ENCODE results near the gene CCDC188. TPM values are rescaled to one million over a fixed set of nuclear protein-coding genes. Genes with fewer than 3 reads are reported as not detected.

CCDC188 gene
- total and polyA plus RNA-seq, 9 of the 15 experiments (the other 6 are each of a cell fraction or from before 2014, with no cell fraction given): not detected

DNA sequence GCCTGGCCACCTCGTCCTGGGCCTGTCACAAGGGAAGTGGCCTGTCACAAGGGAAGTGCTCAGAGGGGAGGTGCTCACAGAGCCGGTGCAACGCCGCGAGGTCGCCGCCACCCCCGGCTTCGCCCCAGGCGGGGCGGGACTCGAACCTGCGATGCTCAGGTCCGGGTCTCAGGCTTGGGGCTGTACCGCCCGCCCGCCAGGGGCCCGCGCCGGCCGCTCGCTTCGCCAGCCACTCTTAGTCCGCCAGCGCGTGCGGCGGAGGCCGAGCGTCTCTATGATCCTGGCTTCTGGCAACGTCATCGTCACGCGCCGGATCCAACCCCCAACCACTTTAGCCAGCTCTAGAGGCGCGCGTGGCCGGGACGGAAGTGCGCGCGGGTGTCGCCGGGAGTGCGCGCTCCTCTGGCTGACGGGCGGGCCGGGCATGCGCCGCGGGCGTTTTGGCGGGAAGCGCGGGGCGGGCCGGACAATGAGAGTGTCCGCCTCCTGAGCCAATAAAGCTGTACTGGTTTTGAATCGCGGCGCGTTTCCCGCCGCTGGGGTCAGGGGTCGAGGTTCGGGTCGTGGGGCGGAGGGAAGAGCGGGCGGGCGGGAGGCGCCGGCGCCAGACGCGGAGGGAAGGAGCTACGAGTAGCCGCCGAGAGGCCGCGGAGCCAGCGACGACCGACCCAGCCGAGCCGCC is 33.8 kb downstream of the CCDC188 start, which contains the start of gene TRMT2A (continued):
- TF ChIP-seq JUN (IDR thresholded peaks at IDR 0.05; ENCODE audit: borderline replicate concordance, low read depth, low read length) (peak; percentile 98), JUN (CRISPR knock-in tag; IDR thresholded peaks at IDR 0.05; ENCODE audit: borderline replicate concordance) (no peak), ZNF134 (CRISPR knock-in tag; conservative IDR thresholded peaks at IDR 0.05) (peak; percentile 47; the same call in 1 of the 2 replicates), SETDB1 (IDR thresholded peaks at IDR 0.05; ENCODE audit: low read length) (peak; percentile 100), SRSF1 (IDR thresholded peaks at IDR 0.05; ENCODE audit: low read depth, low read length) (no peak), FUS (optimal IDR thresholded peaks at IDR 0.05; ENCODE audit: low read depth, low read length) (no peak), CREB1 (IDR thresholded peaks at IDR 0.05) (peak; percentile 99), CREB1 (CRISPR knock-in tag; IDR thresholded peaks at IDR 0.05) (no peak), RFX1 (IDR thresholded peaks at IDR 0.05) (no peak), RB1 (IDR thresholded peaks at IDR 0.05; ENCODE audit: low read depth) (no peak), RBM14 (IDR thresholded peaks at IDR 0.05; ENCODE audit: borderline replicate concordance, insufficient read depth, low read depth, low read length) (no peak), FIP1L1 (IDR thresholded peaks at IDR 0.05; ENCODE audit: low read depth, low read length, poor library complexity, severe bottlenecking) (no peak)
- TF ChIP-seq, protein P1, sequence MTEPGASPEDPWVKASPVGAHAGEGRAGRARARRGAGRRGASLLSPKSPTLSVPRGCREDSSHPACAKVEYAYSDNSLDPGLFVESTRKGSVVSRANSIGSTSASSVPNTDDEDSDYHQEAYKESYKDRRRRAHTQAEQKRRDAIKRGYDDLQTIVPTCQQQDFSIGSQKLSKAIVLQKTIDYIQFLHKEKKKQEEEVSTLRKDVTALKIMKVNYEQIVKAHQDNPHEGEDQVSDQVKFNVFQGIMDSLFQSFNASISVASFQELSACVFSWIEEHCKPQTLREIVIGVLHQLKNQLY (CRISPR knock-in tag; conservative IDR thresholded peaks at IDR 0.05): peak in 1 of 2 experiments; percentile 95; a peak in 2 of 4 replicates
- TF ChIP-seq, protein P2, sequence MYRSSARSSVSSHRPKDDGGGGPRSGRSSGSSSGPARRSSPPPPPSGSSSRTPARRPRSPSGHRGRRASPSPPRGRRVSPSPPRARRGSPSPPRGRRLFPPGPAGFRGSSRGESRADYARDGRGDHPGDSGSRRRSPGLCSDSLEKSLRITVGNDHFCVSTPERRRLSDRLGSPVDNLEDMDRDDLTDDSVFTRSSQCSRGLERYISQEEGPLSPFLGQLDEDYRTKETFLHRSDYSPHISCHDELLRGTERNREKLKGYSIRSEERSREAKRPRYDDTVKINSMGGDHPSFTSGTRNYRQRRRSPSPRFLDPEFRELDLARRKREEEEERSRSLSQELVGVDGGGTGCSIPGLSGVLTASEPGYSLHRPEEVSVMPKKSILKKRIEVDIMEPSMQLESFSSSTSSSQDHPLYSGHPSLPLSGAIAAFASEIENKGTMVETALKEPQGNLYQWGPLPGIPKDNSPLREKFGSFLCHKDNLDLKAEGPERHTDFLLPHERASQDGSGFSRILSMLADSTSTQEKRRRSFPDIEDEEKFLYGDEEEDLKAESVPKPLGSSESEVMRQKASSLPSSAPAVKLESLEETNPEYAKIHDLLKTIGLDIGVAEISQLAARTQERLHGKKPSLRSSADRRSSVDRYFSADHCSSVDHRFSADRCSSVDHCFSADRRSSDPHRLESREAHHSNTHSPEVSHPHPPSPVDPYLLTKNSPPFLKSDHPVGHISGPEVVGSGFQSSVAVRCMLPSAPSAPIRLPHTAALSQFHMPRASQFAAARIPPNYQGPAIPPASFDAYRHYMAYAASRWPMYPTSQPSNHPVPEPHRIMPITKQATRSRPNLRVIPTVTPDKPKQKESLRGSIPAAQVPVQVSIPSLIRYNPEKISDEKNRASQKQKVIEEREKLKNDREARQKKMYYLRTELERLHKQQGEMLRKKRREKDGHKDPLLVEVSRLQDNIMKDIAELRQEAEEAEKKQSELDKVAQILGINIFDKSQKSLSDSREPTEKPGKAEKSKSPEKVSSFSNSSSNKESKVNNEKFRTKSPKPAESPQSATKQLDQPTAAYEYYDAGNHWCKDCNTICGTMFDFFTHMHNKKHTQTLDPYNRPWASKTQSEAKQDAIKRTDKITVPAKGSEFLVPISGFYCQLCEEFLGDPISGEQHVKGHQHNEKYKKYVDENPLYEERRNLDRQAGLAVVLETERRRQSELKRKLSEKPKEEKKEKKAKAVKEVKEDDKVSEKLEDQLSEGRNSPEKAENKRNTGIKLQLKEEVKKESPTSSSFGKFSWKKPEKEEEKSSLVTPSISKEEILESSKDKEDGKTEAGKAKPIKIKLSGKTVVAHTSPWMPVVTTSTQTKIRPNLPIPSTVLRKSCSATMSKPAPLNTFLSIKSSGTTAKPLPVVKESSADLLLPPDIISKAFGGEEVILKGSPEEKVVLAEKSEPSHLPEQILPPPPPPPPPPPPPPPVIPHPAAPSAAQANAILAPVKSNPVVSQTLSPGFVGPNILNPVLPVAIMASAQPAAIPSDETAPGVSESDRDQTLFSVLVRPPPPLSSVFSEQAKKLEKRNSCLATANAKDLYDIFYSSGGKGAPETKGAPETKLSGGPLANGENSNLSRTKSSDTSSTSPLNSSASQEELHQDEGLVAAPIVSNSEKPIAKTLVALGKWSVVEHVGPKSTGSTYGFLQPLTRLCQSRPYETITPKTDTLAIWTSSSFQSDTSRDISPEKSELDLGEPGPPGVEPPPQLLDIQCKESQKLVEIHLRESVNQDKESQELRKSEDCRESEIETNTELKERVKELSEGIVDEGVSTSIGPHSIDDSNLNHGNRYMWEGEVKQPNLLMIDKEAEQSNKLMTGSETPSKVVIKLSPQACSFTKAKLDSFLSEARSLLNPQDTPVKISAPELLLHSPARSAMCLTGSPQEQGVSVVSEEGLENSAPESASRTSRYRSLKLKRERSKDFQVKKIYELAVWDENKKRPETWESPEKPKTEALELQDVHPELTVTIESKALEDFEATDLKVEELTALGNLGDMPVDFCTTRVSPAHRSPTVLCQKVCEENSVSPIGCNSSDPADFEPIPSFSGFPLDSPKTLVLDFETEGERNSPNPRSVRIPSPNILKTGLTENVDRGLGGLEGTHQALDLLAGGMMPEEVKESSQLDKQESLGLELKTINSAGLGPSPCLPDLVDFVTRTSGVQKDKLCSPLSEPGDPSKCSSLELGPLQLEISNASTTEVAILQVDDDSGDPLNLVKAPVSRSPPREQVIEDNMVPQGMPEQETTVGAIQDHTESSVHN (IDR thresholded peaks at IDR 0.05; ENCODE audit: borderline replicate concordance in 1 of 2, low read depth in 1 of 2): no peak
- TF ChIP-seq, protein P3, sequence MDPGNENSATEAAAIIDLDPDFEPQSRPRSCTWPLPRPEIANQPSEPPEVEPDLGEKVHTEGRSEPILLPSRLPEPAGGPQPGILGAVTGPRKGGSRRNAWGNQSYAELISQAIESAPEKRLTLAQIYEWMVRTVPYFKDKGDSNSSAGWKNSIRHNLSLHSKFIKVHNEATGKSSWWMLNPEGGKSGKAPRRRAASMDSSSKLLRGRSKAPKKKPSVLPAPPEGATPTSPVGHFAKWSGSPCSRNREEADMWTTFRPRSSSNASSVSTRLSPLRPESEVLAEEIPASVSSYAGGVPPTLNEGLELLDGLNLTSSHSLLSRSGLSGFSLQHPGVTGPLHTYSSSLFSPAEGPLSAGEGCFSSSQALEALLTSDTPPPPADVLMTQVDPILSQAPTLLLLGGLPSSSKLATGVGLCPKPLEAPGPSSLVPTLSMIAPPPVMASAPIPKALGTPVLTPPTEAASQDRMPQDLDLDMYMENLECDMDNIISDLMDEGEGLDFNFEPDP (CRISPR knock-in tag; IDR thresholded peaks at IDR 0.05): no peak
- TF ChIP-seq, protein P4, sequence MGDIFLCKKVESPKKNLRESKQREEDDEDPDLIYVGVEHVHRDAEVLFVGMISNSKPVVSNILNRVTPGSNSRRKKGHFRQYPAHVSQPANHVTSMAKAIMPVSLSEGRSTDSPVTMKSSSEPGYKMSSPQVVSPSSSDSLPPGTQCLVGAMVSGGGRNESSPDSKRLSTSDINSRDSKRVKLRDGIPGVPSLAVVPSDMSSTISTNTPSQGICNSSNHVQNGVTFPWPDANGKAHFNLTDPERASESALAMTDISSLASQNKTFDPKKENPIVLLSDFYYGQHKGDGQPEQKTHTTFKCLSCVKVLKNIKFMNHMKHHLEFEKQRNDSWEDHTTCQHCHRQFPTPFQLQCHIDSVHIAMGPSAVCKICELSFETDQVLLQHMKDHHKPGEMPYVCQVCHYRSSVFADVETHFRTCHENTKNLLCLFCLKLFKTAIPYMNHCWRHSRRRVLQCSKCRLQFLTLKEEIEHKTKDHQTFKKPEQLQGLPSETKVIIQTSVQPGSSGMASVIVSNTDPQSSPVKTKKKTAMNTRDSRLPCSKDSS (IDR thresholded peaks at IDR 0.05; ENCODE audit: low read depth, partially characterized antibody): no peak
